Mammary epithelial cell (primary cell): ENCODE measurements around the gene PLD1.

Source experiments
- EZH2 ChIP-seq: IDR thresholded peaks from 2 replicates; pipeline ENCODE4 v1.6.1; 2012; ENCODE audit warnings: low read length, inconsistent platforms, borderline replicate concordance
- TF ChIP-seq, protein P1 (sequence below), 2 donors: IDR thresholded peaks in 1 of 2; conservative IDR thresholded peaks in 1 of 2; 2 replicates each; pipeline ENCODE4 v1.5.1; 2011 to 2012; ENCODE audit warnings: inconsistent platforms in 2 of 2, low read length in 2 of 2, mild to moderate bottlenecking in 2 of 2, control low read depth in 1 of 2, low read depth in 1 of 2; ENCODE audit not compliant: insufficient read depth in 1 of 2; ENCODE audit errors: extremely low read depth in 1 of 2

DNA sequence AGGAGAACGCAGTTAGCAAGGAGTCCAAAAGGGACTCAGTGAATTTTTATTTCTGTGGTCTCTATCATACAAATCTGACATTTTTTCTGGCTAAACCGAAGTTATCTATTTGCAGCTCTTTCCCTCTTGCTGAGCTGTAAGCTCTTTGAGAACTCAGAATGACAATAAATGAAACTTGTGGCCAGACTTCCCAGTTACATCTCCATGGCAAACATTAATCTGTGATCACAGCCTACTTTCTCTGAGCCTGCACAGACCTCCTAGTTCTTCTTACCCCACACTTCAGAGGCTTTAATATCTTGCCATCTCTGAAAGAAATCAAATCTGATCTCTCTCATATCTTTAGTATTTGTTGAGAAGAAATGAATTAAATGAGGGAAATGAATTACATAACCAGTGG lies 58.0 kb downstream of the PLD1 start:
- TF ChIP-seq, protein P1, sequence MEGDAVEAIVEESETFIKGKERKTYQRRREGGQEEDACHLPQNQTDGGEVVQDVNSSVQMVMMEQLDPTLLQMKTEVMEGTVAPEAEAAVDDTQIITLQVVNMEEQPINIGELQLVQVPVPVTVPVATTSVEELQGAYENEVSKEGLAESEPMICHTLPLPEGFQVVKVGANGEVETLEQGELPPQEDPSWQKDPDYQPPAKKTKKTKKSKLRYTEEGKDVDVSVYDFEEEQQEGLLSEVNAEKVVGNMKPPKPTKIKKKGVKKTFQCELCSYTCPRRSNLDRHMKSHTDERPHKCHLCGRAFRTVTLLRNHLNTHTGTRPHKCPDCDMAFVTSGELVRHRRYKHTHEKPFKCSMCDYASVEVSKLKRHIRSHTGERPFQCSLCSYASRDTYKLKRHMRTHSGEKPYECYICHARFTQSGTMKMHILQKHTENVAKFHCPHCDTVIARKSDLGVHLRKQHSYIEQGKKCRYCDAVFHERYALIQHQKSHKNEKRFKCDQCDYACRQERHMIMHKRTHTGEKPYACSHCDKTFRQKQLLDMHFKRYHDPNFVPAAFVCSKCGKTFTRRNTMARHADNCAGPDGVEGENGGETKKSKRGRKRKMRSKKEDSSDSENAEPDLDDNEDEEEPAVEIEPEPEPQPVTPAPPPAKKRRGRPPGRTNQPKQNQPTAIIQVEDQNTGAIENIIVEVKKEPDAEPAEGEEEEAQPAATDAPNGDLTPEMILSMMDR (conservative IDR thresholded peaks at IDR 0.05 in 1 of 2, IDR thresholded peaks at IDR 0.05 in 1 of 2; ENCODE audit: extremely low read depth in 1 of 2, insufficient read depth in 1 of 2, low read depth in 1 of 2, low read length in 2 of 2) = no peak
- TF ChIP-seq EZH2 = no peak
